Measurements from ENCODE around the gene CD300A.

CD300A gene

GRCh38 chr17:74508156-74508555 is 41.7 kb downstream of the CD300A start:
- no peak overlapping the region for H3K4me3 ChIP-seq (replicated peaks in 1 of 2; ENCODE audit: low read depth in 2 of 2, low read length in 2 of 2)
- no peak for TF ChIP-seq CTCF (IDR thresholded peaks at IDR 0.05; ENCODE audit: low read depth, low read length)
- no peak for DNase-seq (ENCODE audit: low read depth in 2 of 2)

GRCh38 chr17:74512036-74512435 is 45.6 kb downstream of the CD300A start:
- no peak for TF ChIP-seq CTCF (IDR thresholded peaks at IDR 0.05; ENCODE audit: low read depth, low read length)
- H3K4me3 ChIP-seq (replicated peaks in 1 of 2; ENCODE audit: low read depth in 2 of 2, low read length in 2 of 2): no peak overlapping the region
- DNase-seq (ENCODE audit: low read depth in 2 of 2): peak; percentile 9 to 58

GRCh38 chr17:74512624-74513091 is 46.2 kb downstream of the CD300A start:
- H3K4me3 ChIP-seq (replicated peaks in 1 of 2; ENCODE audit: low read depth in 2 of 2, low read length in 2 of 2): no peak overlapping the region
- TF ChIP-seq CTCF (IDR thresholded peaks at IDR 0.05; ENCODE audit: low read depth, low read length): no peak
- DNase-seq (ENCODE audit: low read depth in 2 of 2): peak; percentile 2 to 29

- TF ChIP-seq CTCF (IDR thresholded peaks at IDR 0.05; ENCODE audit: low read depth, low read length): no peak
- no peak overlapping the region for H3K4me3 ChIP-seq (replicated peaks in 1 of 2; ENCODE audit: low read depth in 2 of 2, low read length in 2 of 2)
- peak; percentile 36 to 65 for DNase-seq (ENCODE audit: low read depth in 2 of 2)
Measured at GRCh38 chr17:74513987-74514631, 47.7 kb downstream of the CD300A start.

- no peak for DNase-seq (ENCODE audit: low read depth in 2 of 2)
- TF ChIP-seq CTCF (IDR thresholded peaks at IDR 0.05; ENCODE audit: low read depth, low read length): no peak
- H3K4me3 ChIP-seq (replicated peaks in 1 of 2; ENCODE audit: low read depth in 2 of 2, low read length in 2 of 2): no peak overlapping the region
Measured at GRCh38 chr17:74514632-74515334, 48.3 kb downstream of the CD300A start.

GRCh38 chr17:74515941-74516340 is 49.5 kb downstream of the CD300A start:
- H3K4me3 ChIP-seq (replicated peaks in 1 of 2; ENCODE audit: low read depth in 2 of 2, low read length in 2 of 2): no peak overlapping the region
- no peak for DNase-seq (ENCODE audit: low read depth in 2 of 2)
- no peak for TF ChIP-seq CTCF (IDR thresholded peaks at IDR 0.05; ENCODE audit: low read depth, low read length)
